ENCODE measurements around the gene ZNF2.

ZNF2 gene

GRCh38 chr2:95207111-95207961 is 41.7 kb downstream of the ZNF2 start, which contains the start of gene ZNF892:
Gene ZNF892, plus strand, starts transcription at chr2:95207521. Its CDS starts 295 bp downstream, at chr2:95207816.
- no peak for FAIRE-seq

DNA sequence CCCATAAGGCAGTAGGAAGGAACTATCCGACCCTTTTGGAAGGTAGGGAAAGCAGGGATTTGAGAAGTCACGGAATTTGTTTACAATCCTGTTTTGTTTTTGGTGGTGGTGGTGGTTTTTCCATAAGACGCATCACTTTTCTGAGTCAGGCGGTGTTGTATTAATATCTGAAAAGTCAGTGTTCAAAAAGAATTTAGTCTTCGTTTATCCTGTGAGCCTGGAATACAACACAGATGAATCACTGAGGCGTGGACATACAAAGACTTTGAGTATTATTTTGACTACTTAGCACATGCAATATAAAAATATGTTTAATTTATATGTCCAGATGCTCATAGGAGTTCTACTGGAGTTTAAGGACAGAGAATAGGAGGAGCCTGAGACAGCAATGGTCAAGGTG is 42.5 kb downstream of the ZNF2 start:
- FAIRE-seq: no peak

- no peak for FAIRE-seq
These were observed 49.5 kb downstream of the ZNF2 start for GRCh38 chr2:95215018-95215612.

DNA sequence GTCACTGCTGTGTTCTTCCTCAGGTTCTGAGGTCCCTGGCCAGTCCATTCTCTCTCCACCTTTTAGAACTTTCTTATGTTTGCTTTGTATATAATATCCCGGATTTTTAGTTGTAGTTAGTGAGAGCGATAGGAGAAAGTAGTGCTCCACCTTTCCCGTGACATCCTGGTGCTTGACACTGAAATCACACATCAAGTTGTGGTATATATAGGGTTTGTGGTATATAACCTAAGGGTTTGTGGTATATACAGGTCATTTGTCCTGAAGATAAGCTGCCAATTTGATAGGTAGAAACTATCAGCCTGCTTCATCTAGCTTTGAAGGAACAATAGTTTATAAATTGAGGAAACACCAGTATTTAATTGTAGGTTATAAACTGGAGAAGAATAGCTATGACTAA is 54.8 kb downstream of the ZNF2 start:
- no peak for FAIRE-seq

- no peak for FAIRE-seq
These were observed 60.0 kb downstream of the ZNF2 start for GRCh38 chr2:95225658-95226057.

- FAIRE-seq: no peak
These were observed 66.1 kb downstream of the ZNF2 start for GRCh38 chr2:95231723-95232122.

DNA sequence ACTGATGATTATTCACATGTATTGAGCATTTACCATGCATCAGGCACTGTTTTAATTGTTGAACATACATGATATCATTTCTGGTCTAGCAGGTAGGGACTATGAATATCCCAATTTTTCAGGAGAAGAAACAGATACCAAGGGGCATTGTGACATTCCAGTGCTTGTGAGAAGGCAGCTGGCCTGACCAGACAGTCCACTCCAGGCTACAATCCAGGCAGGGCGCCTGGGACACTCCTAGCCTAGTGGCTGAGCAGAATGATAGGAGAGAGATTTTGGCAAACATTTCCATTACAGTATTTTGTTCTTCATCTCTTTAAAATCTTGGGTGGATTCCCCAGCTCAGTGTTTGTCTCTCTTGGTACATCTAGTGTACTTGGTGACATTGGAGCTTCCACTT is 66.6 kb downstream of the ZNF2 start:
- FAIRE-seq: no peak
